Suprapubic skin (tissue), 4 donors: Measurements from ENCODE around the gene PTPRD. TPM values are rescaled to one million over a fixed set of nuclear protein-coding genes. Genes with fewer than 3 reads are reported as not detected.

Experiments
- DNase-seq, 2 donors: peaks; one replicate each; pipeline ENCODE4 v3.0.0-alpha.2; 2019; ENCODE audit warnings: low spot score in 2 of 2
- H3K27ac ChIP-seq: fragments of 200-600 bp; sonication (generic); one replicate; pipeline ENCODE4 v1.5.1; 2019
- H3K27me3 ChIP-seq: fragments of 200-600 bp; sonication (generic); one replicate; pipeline ENCODE4 v1.5.1; 2019
- H3K36me3 ChIP-seq: fragments of 200-600 bp; sonication (generic); one replicate; pipeline ENCODE4 v1.5.1; 2019
- H3K4me1 ChIP-seq: fragments of 200-600 bp; sonication (generic); one replicate; pipeline ENCODE4 v1.5.1; 2019
- H3K4me3 ChIP-seq: fragments of 200-600 bp; sonication (generic); one replicate; pipeline ENCODE4 v1.5.1; 2019; ENCODE audit warnings: mild to moderate bottlenecking
- H3K9me3 ChIP-seq: fragments of 200-600 bp; sonication (generic); one replicate; pipeline ENCODE4 v1.5.1; 2019
- EP300 ChIP-seq: sonication (generic); formaldehyde crosslinking; IDR thresholded peaks from one replicate; pipeline ENCODE4 v1.6.1; 2017; ENCODE audit warnings: antibody characterized with exemption
- POLR2A ChIP-seq, 2 donors: fragments of 450-650 bp; IDR thresholded peaks; one replicate each; pipeline ENCODE4 v1.6.1; 2017; ENCODE audit warnings: antibody characterized with exemption in 2 of 2, mild to moderate bottlenecking in 2 of 2, moderate library complexity in 2 of 2
- POLR2AphosphoS5 ChIP-seq, 3 donors: sonication (generic); formaldehyde crosslinking; IDR thresholded peaks; one replicate each; pipeline ENCODE4 v1.6.1; 2017; ENCODE audit warnings: antibody characterized with exemption in 3 of 3
- WGBS: methylation state at CpG from one replicate; pipeline ENCODE4 v1.1.5; 2018; 5-methylcytosine and 5-hydroxymethylcytosine counted together
- total RNA-seq, 4 donors: library from RNA; depleted of rRNA; stranded (reverse); fragments of >200 nt; gene quantifications; one replicate each; pipeline ENCODE4 v1.1.0, GENCODE V29; 2016
- TF ChIP-seq, protein P1 (sequence below), 2 donors: fragments of 200-600 bp in 1 of 2; fragments of 450-650 bp in 1 of 2; sonication (generic) in 1 of 2; IDR thresholded peaks; one replicate each; pipeline ENCODE4 v1.5.1; 2016 to 2019; ENCODE audit warnings: antibody characterized with exemption in 2 of 2, mild to moderate bottlenecking in 1 of 2, moderate library complexity in 1 of 2

Gene PTPRD
- total RNA-seq, 4 donors from 2014 or later: 0.49 to 3.3 (median 2.5) TPM

DNA sequence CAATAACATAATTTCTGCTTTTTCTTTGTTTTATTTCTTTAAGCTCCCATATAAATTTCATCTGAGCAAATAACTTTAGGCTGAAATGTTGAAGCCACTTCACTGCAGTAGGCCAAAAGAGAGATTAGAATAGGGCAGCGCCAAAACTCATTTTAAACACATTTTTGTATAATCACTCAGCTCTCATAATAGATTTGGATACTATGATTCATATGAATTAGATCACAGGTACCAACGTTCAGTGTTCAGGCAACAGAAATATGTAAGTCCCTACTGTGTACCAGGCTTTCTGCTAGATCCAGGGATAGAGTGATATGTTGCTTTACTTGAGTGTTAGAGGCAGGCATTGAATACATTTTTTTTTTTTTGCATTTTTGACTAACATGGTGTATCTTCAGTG is 370.5 kb downstream of the PTPRD start:
- Histone ChIP-seq H3K4me1 (no peaks in the 10 kb centered on the region), H3K27ac (no peak overlapping the region), H3K4me3 (no peak overlapping the region), H3K27me3 (no peaks in the 10 kb centered on the region), H3K36me3 (no peaks in the 10 kb centered on the region), H3K9me3 (no peaks in the 10 kb centered on the region)
- TF ChIP-seq EP300 (no peak), POLR2A (IDR thresholded peaks at IDR 0.05) (no peak), POLR2AphosphoS5 (IDR thresholded peaks at IDR 0.05) (no peak)
- TF ChIP-seq, protein P1, sequence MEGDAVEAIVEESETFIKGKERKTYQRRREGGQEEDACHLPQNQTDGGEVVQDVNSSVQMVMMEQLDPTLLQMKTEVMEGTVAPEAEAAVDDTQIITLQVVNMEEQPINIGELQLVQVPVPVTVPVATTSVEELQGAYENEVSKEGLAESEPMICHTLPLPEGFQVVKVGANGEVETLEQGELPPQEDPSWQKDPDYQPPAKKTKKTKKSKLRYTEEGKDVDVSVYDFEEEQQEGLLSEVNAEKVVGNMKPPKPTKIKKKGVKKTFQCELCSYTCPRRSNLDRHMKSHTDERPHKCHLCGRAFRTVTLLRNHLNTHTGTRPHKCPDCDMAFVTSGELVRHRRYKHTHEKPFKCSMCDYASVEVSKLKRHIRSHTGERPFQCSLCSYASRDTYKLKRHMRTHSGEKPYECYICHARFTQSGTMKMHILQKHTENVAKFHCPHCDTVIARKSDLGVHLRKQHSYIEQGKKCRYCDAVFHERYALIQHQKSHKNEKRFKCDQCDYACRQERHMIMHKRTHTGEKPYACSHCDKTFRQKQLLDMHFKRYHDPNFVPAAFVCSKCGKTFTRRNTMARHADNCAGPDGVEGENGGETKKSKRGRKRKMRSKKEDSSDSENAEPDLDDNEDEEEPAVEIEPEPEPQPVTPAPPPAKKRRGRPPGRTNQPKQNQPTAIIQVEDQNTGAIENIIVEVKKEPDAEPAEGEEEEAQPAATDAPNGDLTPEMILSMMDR (IDR thresholded peaks at IDR 0.05): no peak
- WGBS: 43% methylated on average over 2 of the region's 2 CpGs
- DNase-seq: no peak

- 61% methylated on average over 1 of the region's 1 CpG for WGBS
Observed at GRCh38 chr9:10238087-10238486, 374.7 kb downstream of the PTPRD start.

GRCh38 chr9:10237584-10237983 is 375.2 kb downstream of the PTPRD start:
- no peak for DNase-seq
- Histone ChIP-seq H3K9me3 (no peaks in the 10 kb centered on the region), H3K36me3 (no peaks in the 10 kb centered on the region), H3K27ac (no peak overlapping the region), H3K4me3 (no peak overlapping the region), H3K27me3 (no peaks in the 10 kb centered on the region), H3K4me1 (no peaks in the 10 kb centered on the region)
- TF ChIP-seq POLR2A (IDR thresholded peaks at IDR 0.05) (no peak), POLR2AphosphoS5 (IDR thresholded peaks at IDR 0.05) (no peak), EP300 (no peak)
- TF ChIP-seq, protein P1 (IDR thresholded peaks at IDR 0.05): no peak

More at GRCh38 chr9:10238087-10238486, 374.7 kb downstream of the PTPRD start:
- Histone ChIP-seq H3K36me3 (no peaks in the 10 kb centered on the region), H3K4me1 (no peaks in the 10 kb centered on the region), H3K27ac (no peak overlapping the region), H3K9me3 (no peaks in the 10 kb centered on the region), H3K27me3 (no peaks in the 10 kb centered on the region), H3K4me3 (no peak overlapping the region)
- TF ChIP-seq EP300 (no peak), POLR2AphosphoS5 (IDR thresholded peaks at IDR 0.05) (no peak), POLR2A (IDR thresholded peaks at IDR 0.05) (no peak)
- TF ChIP-seq, protein P1 (IDR thresholded peaks at IDR 0.05): no peak
- no peak for DNase-seq

- WGBS: 58% methylated on average over 2 of the region's 2 CpGs
- no peak overlapping the region for H3K27ac ChIP-seq
- H3K4me1 ChIP-seq: no peaks in the 10 kb centered on the region
- no peaks in the 10 kb centered on the region for H3K27me3 ChIP-seq
- no peak overlapping the region for H3K4me3 ChIP-seq
- TF ChIP-seq, protein P1 (IDR thresholded peaks at IDR 0.05): no peak
- TF ChIP-seq POLR2AphosphoS5 (IDR thresholded peaks at IDR 0.05) (no peak), EP300 (no peak), POLR2A (IDR thresholded peaks at IDR 0.05) (no peak)
- H3K36me3 ChIP-seq: no peaks in the 10 kb centered on the region
- no peaks in the 10 kb centered on the region for H3K9me3 ChIP-seq
- DNase-seq: no peak
Observed at GRCh38 chr9:10236161-10236560, 376.6 kb downstream of the PTPRD start.

DNA sequence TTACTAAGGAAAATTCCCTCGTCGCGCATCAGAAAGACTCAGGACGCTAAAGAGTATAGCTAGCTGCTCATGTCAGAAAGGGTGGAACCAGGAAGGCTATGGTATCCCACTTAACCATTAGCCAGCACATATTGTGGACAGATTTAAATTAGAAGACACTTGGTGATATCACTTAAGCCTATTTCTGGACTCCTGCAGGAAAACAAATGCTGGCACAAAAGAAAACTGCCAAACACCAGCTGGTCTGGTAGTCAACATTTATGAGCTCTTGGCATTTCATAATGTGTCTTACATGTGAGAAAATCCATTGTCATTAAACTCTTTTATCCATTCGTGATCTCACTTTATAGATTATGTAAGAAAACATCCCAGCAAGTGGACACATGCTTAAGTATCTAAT is 377.4 kb downstream of the PTPRD start:
- Histone ChIP-seq H3K4me1 (no peaks in the 10 kb centered on the region), H3K36me3 (no peaks in the 10 kb centered on the region), H3K27ac (no peak overlapping the region), H3K27me3 (no peaks in the 10 kb centered on the region), H3K4me3 (no peak overlapping the region), H3K9me3 (no peaks in the 10 kb centered on the region)
- DNase-seq: no peak
- TF ChIP-seq, protein P1 (IDR thresholded peaks at IDR 0.05): no peak
- no peak for TF ChIP-seq POLR2A (IDR thresholded peaks at IDR 0.05)
- no peak for TF ChIP-seq EP300
- no peak for TF ChIP-seq POLR2AphosphoS5 (IDR thresholded peaks at IDR 0.05)
- WGBS: 88% methylated on average over 5 of the region's 5 CpGs
